ENCODE data around the gene BOD1L1. TPM values are rescaled to one million over a fixed set of nuclear protein-coding genes. Genes with fewer than 3 reads are reported as not detected.

Gene BOD1L1
- total and polyA plus RNA-seq, 2 donors (not counting 1 experiment from before 2014, with no cell fraction given) = 20.1 to 34.3 TPM

DNA sequence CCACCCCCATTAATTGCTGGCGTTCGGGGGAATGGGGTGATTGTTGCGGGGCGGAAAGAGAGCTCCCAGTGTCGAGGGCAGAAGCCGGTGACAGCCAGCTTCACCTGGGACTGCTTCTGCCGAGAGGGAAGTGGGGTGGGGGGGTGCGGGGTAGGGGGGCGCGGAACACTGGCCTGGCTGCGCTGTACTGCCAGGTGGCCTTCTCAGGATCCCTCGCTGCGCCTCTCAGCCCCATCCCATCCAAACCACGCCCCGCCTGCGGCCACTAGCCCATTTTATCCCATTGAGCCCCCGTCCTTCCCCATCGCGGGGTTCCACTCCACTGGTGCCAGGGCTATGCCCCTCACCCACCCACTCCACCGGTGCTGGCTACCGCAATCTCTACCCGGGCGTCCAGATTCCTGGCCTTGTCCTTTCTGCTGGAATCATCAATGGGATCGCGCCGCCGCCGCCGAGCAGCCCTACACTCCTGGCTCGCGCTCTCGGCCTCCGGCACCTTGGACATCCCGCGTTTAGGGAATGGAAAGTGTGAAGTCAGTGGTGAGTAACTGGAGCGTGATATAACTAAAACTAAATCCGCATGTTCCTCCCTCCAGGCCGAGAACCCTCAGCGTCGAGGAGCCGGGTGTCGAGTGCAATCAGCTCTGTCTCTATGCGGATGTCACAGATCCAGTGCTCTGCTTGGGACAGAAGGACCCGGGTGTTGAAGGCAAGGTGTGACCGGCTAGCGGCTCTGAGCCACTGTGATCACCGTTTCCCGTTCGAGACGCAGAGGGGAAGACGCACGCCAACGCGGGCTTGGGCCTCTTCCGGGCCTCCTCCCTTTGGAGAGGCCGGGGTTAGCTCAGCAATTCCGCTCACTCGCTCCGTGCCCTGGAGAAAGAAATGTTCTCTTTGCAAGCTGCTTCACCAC, 103.7 kb downstream of the BOD1L1 start:
- H3K27ac ChIP-seq (ENCODE audit: insufficient read depth, low read length) = no peak overlapping the region
- H3K9me3 ChIP-seq (ENCODE audit: control insufficient read depth, insufficient read depth, low read depth, low read length) = no peaks in the 10 kb centered on the region
- no peak overlapping the region for H3K4me3 ChIP-seq (replicated peaks in 1 of 4; ENCODE audit: control extremely low read depth in 1 of 4, insufficient read depth in 1 of 4, low read depth in 3 of 4, low read length in 4 of 4)
- no peaks in the 10 kb centered on the region for H3K4me1 ChIP-seq (ENCODE audit: control insufficient read depth, extremely low read depth, insufficient read depth, low read length)
- H3K9ac ChIP-seq (ENCODE audit: insufficient read depth, low read length) = no peak overlapping the region
- H4K20me1 ChIP-seq (ENCODE audit: control insufficient read depth, extremely low read depth, insufficient read depth, low read length) = no peaks in the 10 kb centered on the region
- no peaks in the 10 kb centered on the region for H3K79me2 ChIP-seq (ENCODE audit: control insufficient read depth, insufficient read depth, low read length)
- TF ChIP-seq, protein P1, sequence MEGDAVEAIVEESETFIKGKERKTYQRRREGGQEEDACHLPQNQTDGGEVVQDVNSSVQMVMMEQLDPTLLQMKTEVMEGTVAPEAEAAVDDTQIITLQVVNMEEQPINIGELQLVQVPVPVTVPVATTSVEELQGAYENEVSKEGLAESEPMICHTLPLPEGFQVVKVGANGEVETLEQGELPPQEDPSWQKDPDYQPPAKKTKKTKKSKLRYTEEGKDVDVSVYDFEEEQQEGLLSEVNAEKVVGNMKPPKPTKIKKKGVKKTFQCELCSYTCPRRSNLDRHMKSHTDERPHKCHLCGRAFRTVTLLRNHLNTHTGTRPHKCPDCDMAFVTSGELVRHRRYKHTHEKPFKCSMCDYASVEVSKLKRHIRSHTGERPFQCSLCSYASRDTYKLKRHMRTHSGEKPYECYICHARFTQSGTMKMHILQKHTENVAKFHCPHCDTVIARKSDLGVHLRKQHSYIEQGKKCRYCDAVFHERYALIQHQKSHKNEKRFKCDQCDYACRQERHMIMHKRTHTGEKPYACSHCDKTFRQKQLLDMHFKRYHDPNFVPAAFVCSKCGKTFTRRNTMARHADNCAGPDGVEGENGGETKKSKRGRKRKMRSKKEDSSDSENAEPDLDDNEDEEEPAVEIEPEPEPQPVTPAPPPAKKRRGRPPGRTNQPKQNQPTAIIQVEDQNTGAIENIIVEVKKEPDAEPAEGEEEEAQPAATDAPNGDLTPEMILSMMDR (conservative IDR thresholded peaks at IDR 0.05 in 1 of 2, IDR thresholded peaks at IDR 0.05 in 1 of 2; ENCODE audit: low read depth in 1 of 2, low read length in 2 of 2) = no peak
- TF ChIP-seq EZH2 (IDR thresholded peaks at IDR 0.05; ENCODE audit: low read length, missing control alignments) = no peak
- H3K4me2 ChIP-seq (ENCODE audit: extremely low read depth, insufficient read depth, low read length) = no peak overlapping the region
- DNase-seq (ENCODE audit: low read depth in 2 of 2) = no peak
- H2AFZ ChIP-seq (ENCODE audit: low read length) = no peak overlapping the region
- no peaks in the 10 kb centered on the region for H3K36me3 ChIP-seq (ENCODE audit: control insufficient read depth, insufficient read depth, low read length)
- peaks cover 52% of the 10 kb centered on the region for H3K27me3 ChIP-seq (ENCODE audit: control insufficient read depth, insufficient read depth, low read length)

DNA sequence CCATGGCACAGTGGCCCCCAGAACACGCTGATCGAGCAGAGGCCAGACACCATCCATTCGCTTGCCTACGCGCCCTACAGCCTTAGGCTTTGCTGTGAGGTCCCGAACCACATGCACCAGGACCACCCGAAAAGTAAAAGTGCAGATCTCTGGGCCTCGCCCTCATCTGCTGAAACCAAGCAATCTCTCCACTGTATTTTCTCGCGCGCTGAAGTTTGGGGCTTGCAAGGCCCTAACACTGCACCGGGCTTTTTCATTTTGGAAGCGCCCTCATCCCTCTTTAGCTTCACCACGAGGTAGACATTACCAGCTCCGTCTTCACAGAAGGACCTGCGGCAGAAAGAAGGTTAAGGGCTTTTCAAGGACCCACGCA, 104.4 kb downstream of the BOD1L1 start:
- Histone ChIP-seq H3K79me2 (ENCODE audit: control insufficient read depth, insufficient read depth, low read length) (no peaks in the 10 kb centered on the region), H4K20me1 (ENCODE audit: control insufficient read depth, extremely low read depth, insufficient read depth, low read length) (no peaks in the 10 kb centered on the region), H3K4me3 (replicated peaks in 1 of 4; ENCODE audit: control extremely low read depth in 1 of 4, insufficient read depth in 1 of 4, low read depth in 3 of 4, low read length in 4 of 4) (no peak overlapping the region), H3K9me3 (ENCODE audit: control insufficient read depth, insufficient read depth, low read depth, low read length) (no peaks in the 10 kb centered on the region), H3K9ac (ENCODE audit: insufficient read depth, low read length) (no peak overlapping the region), H3K4me2 (ENCODE audit: extremely low read depth, insufficient read depth, low read length) (peak overlapping the region; percentile 8), H3K36me3 (ENCODE audit: control insufficient read depth, insufficient read depth, low read length) (no peaks in the 10 kb centered on the region), H3K27ac (ENCODE audit: insufficient read depth, low read length) (no peak overlapping the region), H2AFZ (ENCODE audit: low read length) (no peak overlapping the region), H3K27me3 (ENCODE audit: control insufficient read depth, insufficient read depth, low read length) (peaks cover 45% of the 10 kb centered on the region), H3K4me1 (ENCODE audit: control insufficient read depth, extremely low read depth, insufficient read depth, low read length) (no peaks in the 10 kb centered on the region)
- TF ChIP-seq, protein P1 (conservative IDR thresholded peaks at IDR 0.05 in 1 of 2, IDR thresholded peaks at IDR 0.05 in 1 of 2; ENCODE audit: low read depth in 1 of 2, low read length in 2 of 2) = no peak
- peak; percentile 57 for TF ChIP-seq EZH2 (IDR thresholded peaks at IDR 0.05; ENCODE audit: low read length, missing control alignments)
- no peak for DNase-seq (ENCODE audit: low read depth in 2 of 2)

DNA sequence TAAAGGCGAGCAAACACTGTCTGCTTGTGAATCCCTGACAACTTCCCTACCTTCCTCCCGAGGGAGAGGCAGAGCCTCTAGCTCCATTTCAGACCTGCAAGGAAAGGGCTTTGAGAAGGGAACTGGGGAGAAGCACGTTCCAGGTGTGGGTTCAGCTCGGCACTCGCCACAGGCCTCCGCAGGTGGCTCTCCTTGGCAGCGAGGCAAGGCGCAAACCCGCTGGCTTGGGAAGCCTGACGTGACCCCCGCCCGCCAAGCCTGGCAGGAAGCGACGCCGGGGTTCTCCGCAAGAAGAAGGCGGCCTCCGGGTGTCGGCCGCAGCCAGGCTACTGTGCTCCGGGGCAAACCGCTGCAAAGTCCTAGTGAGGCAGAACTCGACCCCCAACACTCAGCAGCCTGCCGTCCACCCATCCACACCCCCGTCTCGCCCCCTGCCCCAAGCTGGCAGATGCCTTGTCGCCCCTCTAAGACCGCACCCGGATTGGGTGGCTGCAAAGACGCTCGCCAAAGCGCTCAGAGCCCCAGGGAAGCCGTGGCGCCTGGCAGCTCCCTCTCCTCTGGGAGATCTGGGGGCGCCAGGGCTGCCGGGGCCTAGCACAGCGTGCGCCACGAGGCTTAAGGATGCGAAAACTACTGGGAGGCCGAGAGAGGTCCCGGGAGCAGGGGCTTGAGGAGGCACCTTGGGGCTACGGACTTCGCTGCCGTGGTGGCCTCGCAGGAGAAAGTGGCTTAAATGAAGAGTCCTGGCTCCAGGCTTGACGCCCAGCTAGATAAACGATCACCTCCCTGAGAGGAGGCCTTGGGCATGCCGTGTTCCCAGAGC, 105.0 kb downstream of the BOD1L1 start:
- Histone ChIP-seq H2AFZ (ENCODE audit: low read length) (no peak overlapping the region), H3K4me2 (ENCODE audit: extremely low read depth, insufficient read depth, low read length) (peak overlapping the region; percentile 8), H3K36me3 (ENCODE audit: control insufficient read depth, insufficient read depth, low read length) (no peaks in the 10 kb centered on the region), H3K79me2 (ENCODE audit: control insufficient read depth, insufficient read depth, low read length) (no peaks in the 10 kb centered on the region), H3K27me3 (ENCODE audit: control insufficient read depth, insufficient read depth, low read length) (peaks cover 41% of the 10 kb centered on the region), H3K4me1 (ENCODE audit: control insufficient read depth, extremely low read depth, insufficient read depth, low read length) (no peaks in the 10 kb centered on the region), H3K27ac (ENCODE audit: insufficient read depth, low read length) (no peak overlapping the region), H4K20me1 (ENCODE audit: control insufficient read depth, extremely low read depth, insufficient read depth, low read length) (no peaks in the 10 kb centered on the region), H3K4me3 (replicated peaks in 1 of 4; ENCODE audit: control extremely low read depth in 1 of 4, insufficient read depth in 1 of 4, low read depth in 3 of 4, low read length in 4 of 4) (no peak overlapping the region), H3K9me3 (ENCODE audit: control insufficient read depth, insufficient read depth, low read depth, low read length) (no peaks in the 10 kb centered on the region), H3K9ac (ENCODE audit: insufficient read depth, low read length) (no peak overlapping the region)
- DNase-seq (ENCODE audit: low read depth in 2 of 2) = no peak
- peak; percentile 78 for TF ChIP-seq EZH2 (IDR thresholded peaks at IDR 0.05; ENCODE audit: low read length, missing control alignments)
- TF ChIP-seq, protein P1 (conservative IDR thresholded peaks at IDR 0.05 in 1 of 2, IDR thresholded peaks at IDR 0.05 in 1 of 2; ENCODE audit: low read depth in 1 of 2, low read length in 2 of 2) = no peak
